HepG2 (cell line): ENCODE results near the gene AKAP7. TPM values are rescaled to one million over a fixed set of nuclear protein-coding genes. Genes with fewer than 3 reads are reported as not detected.

Experiments used
- ESRRA ChIP-seq: sonication (generic); formaldehyde crosslinking; IDR thresholded peaks from 2 replicates; pipeline ENCODE4 v1.5.1; 2020; ENCODE audit warnings: mild to moderate bottlenecking, low read depth, missing genetic modification reagents
- IKZF1 ChIP-seq: fragments of 450-650 bp; IDR thresholded peaks from 2 replicates; pipeline ENCODE4 v1.7.1; 2016
- ISL2 ChIP-seq: sonication (generic); formaldehyde crosslinking; IDR thresholded peaks from 2 replicates; pipeline ENCODE4 v1.5.0; 2020; ENCODE audit warnings: missing genetic modification reagents
- NCOA2 ChIP-seq: sonication (generic); formaldehyde crosslinking; IDR thresholded peaks from 2 replicates; pipeline ENCODE4 v1.8.0; 2022; ENCODE audit warnings: inconsistent platforms
- NR2C2 ChIP-seq: sonication (generic); formaldehyde crosslinking; IDR thresholded peaks from 2 replicates; pipeline ENCODE4 v1.4.0; 2020; ENCODE audit warnings: missing genetic modification reagents, mild to moderate bottlenecking, moderate library complexity, borderline replicate concordance
- SETDB1 ChIP-seq: sonication (generic); formaldehyde crosslinking; IDR thresholded peaks from 2 replicates; pipeline ENCODE4 v1.5.1; 2020; ENCODE audit warnings: missing genetic modification reagents, mild to moderate bottlenecking, borderline replicate concordance
- SP140L ChIP-seq: sonication (generic); formaldehyde crosslinking; IDR thresholded peaks from 2 replicates; pipeline ENCODE4 v1.4.0; 2020; ENCODE audit warnings: missing genetic modification reagents, borderline replicate concordance
- SUZ12 ChIP-seq: fragments of 150-350 bp; IDR thresholded peaks from 2 replicates; pipeline ENCODE4 v1.6.1; 2014; ENCODE audit warnings: low read depth, low read length
- TGIF2 ChIP-seq: IDR thresholded peaks from 2 replicates; pipeline ENCODE4 v1.6.1; 2016; ENCODE audit warnings: control low read depth, missing compliant biosample characterization
- ZBTB20 ChIP-seq: sonication (generic); formaldehyde crosslinking; IDR thresholded peaks from 2 replicates; pipeline ENCODE4 v1.8.1; 2023; ENCODE audit warnings: missing genetic modification reagents, low read depth, mild to moderate bottlenecking, borderline replicate concordance
- ZFP62 ChIP-seq: sonication (generic); formaldehyde crosslinking; IDR thresholded peaks from 2 replicates; pipeline ENCODE4 v1.4.0; 2020; ENCODE audit warnings: missing genetic modification reagents
- ZNF484 ChIP-seq: sonication (generic); formaldehyde crosslinking; IDR thresholded peaks from 2 replicates; pipeline ENCODE4 v1.5.1; 2020; ENCODE audit warnings: mild to moderate bottlenecking, low read depth, missing genetic modification reagents, borderline replicate concordance
- ZNF503 ChIP-seq: sonication (generic); formaldehyde crosslinking; IDR thresholded peaks from 2 replicates; pipeline ENCODE4 v1.4.0; 2020; ENCODE audit warnings: missing genetic modification reagents
- ZNF616 ChIP-seq: sonication (generic); formaldehyde crosslinking; IDR thresholded peaks from 2 replicates; pipeline ENCODE4 v1.5.0; 2020; ENCODE audit warnings: low read depth, mild to moderate bottlenecking, missing genetic modification reagents
- ZNF839 ChIP-seq: sonication (generic); formaldehyde crosslinking; IDR thresholded peaks from 2 replicates; pipeline ENCODE4 v1.4.0; 2020; ENCODE audit warnings: missing genetic modification reagents, mild to moderate bottlenecking, borderline replicate concordance
- polyA plus RNA-seq, 8 experiments: library from polyadenylated mRNA; depleted of rRNA in 3 of 8; stranded (reverse) in 7 of 8; unstranded in 1 of 8; fragments of >200 nt; fragmentation: Illumina TruSeq in 4 of 8; extraction: Trizol in 4 of 8; gene quantifications; 2 replicates each; pipeline versions ENCODE4 v1.2.1 to v1.2.3, GENCODE V29; 2011 to 2016; ENCODE audit warnings: low read depth in 4 of 8, missing spikeins in 1 of 8, mixed read lengths in 1 of 8; ENCODE audit not compliant: insufficient read depth in 1 of 8
- total RNA-seq, 5 experiments: library from RNA; depleted of rRNA; stranded (reverse); fragments of >200 nt; fragmentation: Illumina TruSeq; extraction: Trizol; gene quantifications; 2 replicates each; pipeline ENCODE4 v1.2.3, GENCODE V29; 2016; ENCODE audit warnings: low read depth in 1 of 5
- TF ChIP-seq, protein P1 (sequence below): sonication (generic); formaldehyde crosslinking; IDR thresholded peaks from 2 replicates; pipeline ENCODE4 v1.4.0; 2020; ENCODE audit warnings: mild to moderate bottlenecking, missing genetic modification reagents
- TF ChIP-seq, protein P2 (sequence below): sonication (generic); formaldehyde crosslinking; IDR thresholded peaks from 2 replicates; pipeline ENCODE4 v1.5.0; 2020; ENCODE audit warnings: mild to moderate bottlenecking, missing genetic modification reagents

The AKAP7 gene
- total and polyA plus RNA-seq, 2 of the 13 experiments (the other 11 are each of a cell fraction or from before 2014, with no cell fraction given): 3.6 to 11.7 TPM

DNA sequence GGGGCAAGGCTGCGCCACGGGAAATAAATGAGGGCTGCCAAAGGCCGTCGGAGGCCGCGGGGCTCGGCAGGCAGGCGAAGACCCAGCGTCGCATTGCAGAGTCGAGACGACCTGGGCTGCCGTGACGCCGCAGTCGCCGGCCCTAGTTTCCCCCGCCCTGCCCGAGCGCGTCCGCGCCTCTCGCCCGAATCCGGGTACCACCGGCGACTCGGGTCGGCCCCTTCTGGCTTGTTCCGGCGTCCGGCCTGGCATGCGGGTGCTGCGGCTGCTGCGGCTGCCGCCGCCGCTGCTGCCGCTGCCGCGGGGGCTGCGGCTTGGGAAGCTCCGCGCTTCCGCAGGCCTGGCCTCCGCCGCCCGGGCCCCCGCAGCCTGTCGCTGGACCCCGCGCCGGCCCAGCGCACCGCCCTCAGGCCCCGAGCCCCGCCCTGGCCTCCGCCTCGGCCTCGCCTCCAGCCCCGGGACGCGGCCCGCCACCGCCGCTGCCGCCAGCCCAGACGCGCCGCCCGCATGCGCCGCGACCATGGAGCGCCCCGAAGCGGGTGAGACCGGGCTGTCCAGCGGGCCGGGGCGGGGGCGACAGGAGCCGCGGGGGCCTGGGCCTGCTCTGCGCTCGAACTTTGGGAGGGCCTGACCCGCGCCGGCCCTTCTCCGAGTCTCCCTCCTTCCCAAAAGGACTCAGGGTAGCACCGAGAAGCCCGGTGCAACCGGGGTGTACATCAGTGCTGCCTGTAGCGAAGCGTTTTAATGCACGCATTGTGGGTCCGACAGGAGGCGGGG lies at the start of gene AKAP7 (continued):
- TF ChIP-seq ZNF503 (CRISPR knock-in tag) (no peak), ISL2 (CRISPR knock-in tag) (peak; percentile 44; the same call in 1 of the 2 replicates), ZBTB20 (CRISPR knock-in tag) (no peak; the same call in 1 of the 2 replicates), TGIF2 (CRISPR knock-in tag) (no peak; the same call in 1 of the 2 replicates), SUZ12 (no peak), SETDB1 (CRISPR knock-in tag) (no peak), ESRRA (CRISPR knock-in tag) (no peak), NR2C2 (no peak; the same call in 1 of the 2 replicates), IKZF1 (no peak), NCOA2 (CRISPR knock-in tag) (peak; percentile 42; the same call in 1 of the 2 replicates), SP140L (no peak), ZNF616 (CRISPR knock-in tag) (peak; percentile 86; the same call in 1 of the 2 replicates), ZFP62 (no peak), ZNF484 (no peak), ZNF839 (CRISPR knock-in tag) (0 out of 2 replicates have a peak, but pooled peaks have one; percentile 13)
- TF ChIP-seq, protein P1, sequence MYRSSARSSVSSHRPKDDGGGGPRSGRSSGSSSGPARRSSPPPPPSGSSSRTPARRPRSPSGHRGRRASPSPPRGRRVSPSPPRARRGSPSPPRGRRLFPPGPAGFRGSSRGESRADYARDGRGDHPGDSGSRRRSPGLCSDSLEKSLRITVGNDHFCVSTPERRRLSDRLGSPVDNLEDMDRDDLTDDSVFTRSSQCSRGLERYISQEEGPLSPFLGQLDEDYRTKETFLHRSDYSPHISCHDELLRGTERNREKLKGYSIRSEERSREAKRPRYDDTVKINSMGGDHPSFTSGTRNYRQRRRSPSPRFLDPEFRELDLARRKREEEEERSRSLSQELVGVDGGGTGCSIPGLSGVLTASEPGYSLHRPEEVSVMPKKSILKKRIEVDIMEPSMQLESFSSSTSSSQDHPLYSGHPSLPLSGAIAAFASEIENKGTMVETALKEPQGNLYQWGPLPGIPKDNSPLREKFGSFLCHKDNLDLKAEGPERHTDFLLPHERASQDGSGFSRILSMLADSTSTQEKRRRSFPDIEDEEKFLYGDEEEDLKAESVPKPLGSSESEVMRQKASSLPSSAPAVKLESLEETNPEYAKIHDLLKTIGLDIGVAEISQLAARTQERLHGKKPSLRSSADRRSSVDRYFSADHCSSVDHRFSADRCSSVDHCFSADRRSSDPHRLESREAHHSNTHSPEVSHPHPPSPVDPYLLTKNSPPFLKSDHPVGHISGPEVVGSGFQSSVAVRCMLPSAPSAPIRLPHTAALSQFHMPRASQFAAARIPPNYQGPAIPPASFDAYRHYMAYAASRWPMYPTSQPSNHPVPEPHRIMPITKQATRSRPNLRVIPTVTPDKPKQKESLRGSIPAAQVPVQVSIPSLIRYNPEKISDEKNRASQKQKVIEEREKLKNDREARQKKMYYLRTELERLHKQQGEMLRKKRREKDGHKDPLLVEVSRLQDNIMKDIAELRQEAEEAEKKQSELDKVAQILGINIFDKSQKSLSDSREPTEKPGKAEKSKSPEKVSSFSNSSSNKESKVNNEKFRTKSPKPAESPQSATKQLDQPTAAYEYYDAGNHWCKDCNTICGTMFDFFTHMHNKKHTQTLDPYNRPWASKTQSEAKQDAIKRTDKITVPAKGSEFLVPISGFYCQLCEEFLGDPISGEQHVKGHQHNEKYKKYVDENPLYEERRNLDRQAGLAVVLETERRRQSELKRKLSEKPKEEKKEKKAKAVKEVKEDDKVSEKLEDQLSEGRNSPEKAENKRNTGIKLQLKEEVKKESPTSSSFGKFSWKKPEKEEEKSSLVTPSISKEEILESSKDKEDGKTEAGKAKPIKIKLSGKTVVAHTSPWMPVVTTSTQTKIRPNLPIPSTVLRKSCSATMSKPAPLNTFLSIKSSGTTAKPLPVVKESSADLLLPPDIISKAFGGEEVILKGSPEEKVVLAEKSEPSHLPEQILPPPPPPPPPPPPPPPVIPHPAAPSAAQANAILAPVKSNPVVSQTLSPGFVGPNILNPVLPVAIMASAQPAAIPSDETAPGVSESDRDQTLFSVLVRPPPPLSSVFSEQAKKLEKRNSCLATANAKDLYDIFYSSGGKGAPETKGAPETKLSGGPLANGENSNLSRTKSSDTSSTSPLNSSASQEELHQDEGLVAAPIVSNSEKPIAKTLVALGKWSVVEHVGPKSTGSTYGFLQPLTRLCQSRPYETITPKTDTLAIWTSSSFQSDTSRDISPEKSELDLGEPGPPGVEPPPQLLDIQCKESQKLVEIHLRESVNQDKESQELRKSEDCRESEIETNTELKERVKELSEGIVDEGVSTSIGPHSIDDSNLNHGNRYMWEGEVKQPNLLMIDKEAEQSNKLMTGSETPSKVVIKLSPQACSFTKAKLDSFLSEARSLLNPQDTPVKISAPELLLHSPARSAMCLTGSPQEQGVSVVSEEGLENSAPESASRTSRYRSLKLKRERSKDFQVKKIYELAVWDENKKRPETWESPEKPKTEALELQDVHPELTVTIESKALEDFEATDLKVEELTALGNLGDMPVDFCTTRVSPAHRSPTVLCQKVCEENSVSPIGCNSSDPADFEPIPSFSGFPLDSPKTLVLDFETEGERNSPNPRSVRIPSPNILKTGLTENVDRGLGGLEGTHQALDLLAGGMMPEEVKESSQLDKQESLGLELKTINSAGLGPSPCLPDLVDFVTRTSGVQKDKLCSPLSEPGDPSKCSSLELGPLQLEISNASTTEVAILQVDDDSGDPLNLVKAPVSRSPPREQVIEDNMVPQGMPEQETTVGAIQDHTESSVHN (CRISPR knock-in tag): no peak
- TF ChIP-seq, protein P2, sequence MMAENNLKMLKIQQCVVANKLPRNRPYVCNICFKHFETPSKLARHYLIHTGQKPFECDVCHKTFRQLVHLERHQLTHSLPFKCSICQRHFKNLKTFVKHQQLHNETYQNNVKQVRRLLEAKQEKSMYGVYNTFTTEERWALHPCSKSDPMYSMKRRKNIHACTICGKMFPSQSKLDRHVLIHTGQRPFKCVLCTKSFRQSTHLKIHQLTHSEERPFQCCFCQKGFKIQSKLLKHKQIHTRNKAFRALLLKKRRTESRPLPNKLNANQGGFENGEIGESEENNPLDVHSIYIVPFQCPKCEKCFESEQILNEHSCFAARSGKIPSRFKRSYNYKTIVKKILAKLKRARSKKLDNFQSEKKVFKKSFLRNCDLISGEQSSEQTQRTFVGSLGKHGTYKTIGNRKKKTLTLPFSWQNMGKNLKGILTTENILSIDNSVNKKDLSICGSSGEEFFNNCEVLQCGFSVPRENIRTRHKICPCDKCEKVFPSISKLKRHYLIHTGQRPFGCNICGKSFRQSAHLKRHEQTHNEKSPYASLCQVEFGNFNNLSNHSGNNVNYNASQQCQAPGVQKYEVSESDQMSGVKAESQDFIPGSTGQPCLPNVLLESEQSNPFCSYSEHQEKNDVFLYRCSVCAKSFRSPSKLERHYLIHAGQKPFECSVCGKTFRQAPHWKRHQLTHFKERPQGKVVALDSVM: peak; percentile 79
